Fibroblast of lung (primary cell): ENCODE data around the gene ATXN7L2. TPM values are rescaled to one million over a fixed set of nuclear protein-coding genes. Genes with fewer than 3 reads are reported as not detected.

Experiments used
- DNase-seq, 2 donors: peaks; one replicate each; pipeline versions ENCODE4 v3.0.0 to v3.0.0-alpha.2; 2010; ENCODE audit warnings: low read depth in 2 of 2
- H2AFZ ChIP-seq: 2 replicates; pipeline ENCODE4 v1.5.1; 2012; ENCODE audit warnings: low read length, control low read depth, inconsistent platforms
- H3K27ac ChIP-seq: 2 replicates; pipeline ENCODE4 v1.5.1; 2011; ENCODE audit warnings: low read length, control low read depth; ENCODE audit not compliant: insufficient read depth
- H3K27me3 ChIP-seq: 2 replicates; pipeline ENCODE4 v1.5.1; 2011; ENCODE audit warnings: mild to moderate bottlenecking, low read length; ENCODE audit not compliant: control insufficient read depth, insufficient read depth
- H3K36me3 ChIP-seq: 2 replicates; pipeline ENCODE4 v1.5.1; 2011; ENCODE audit warnings: low read length; ENCODE audit not compliant: control insufficient read depth, insufficient read depth
- H3K4me1 ChIP-seq: 2 replicates; pipeline ENCODE4 v1.5.1; 2011; ENCODE audit warnings: low read length; ENCODE audit not compliant: control insufficient read depth, insufficient read depth; ENCODE audit errors: extremely low read depth
- H3K4me2 ChIP-seq: 2 replicates; pipeline ENCODE4 v1.5.1; 2011; ENCODE audit warnings: low read length, control low read depth; ENCODE audit not compliant: insufficient read depth; ENCODE audit errors: extremely low read depth
- H3K4me3 ChIP-seq, 4 experiments: fragments of 200-600 bp in 1 of 4; sonication (generic) in 1 of 4; replicated peaks in 1 of 4; 2 replicates each; pipeline ENCODE4 v1.5.1; 2011 to 2016; ENCODE audit warnings: low read length in 4 of 4, low read depth in 3 of 4, mild to moderate bottlenecking in 3 of 4, control low read depth in 2 of 4, inconsistent platforms in 1 of 4, mixed read lengths in 1 of 4; ENCODE audit not compliant: insufficient read depth in 1 of 4; ENCODE audit errors: control extremely low read depth in 1 of 4
- H3K79me2 ChIP-seq: 2 replicates; pipeline ENCODE4 v1.5.1; 2012; ENCODE audit warnings: mild to moderate bottlenecking, low read length, inconsistent platforms; ENCODE audit not compliant: control insufficient read depth, insufficient read depth
- H3K9ac ChIP-seq: 2 replicates; pipeline ENCODE4 v1.5.1; 2011; ENCODE audit warnings: mild to moderate bottlenecking, low read length, control low read depth; ENCODE audit not compliant: insufficient read depth
- H3K9me3 ChIP-seq: 2 replicates; pipeline ENCODE4 v1.5.1; 2012; ENCODE audit warnings: low read depth, low read length; ENCODE audit not compliant: control insufficient read depth, insufficient read depth
- H4K20me1 ChIP-seq: 2 replicates; pipeline ENCODE4 v1.5.1; 2011; ENCODE audit warnings: low read length; ENCODE audit not compliant: control insufficient read depth, insufficient read depth; ENCODE audit errors: extremely low read depth
- EZH2 ChIP-seq: IDR thresholded peaks from 2 replicates; pipeline ENCODE4 v1.5.1; 2012; ENCODE audit warnings: low read length, control low read depth, mild to moderate bottlenecking; ENCODE audit errors: missing control alignments
- polyA plus RNA-seq, 2 donors: library from polyadenylated mRNA; depleted of rRNA in 1 of 2; stranded (reverse) in 1 of 2; unstranded in 1 of 2; fragments of >200 nt; gene quantifications; 2 replicates each; pipeline ENCODE4 v1.2.1, GENCODE V29; 2011 to 2012; ENCODE audit warnings: missing spikeins in 1 of 2
- total RNA-seq: library from RNA; depleted of rRNA; stranded (reverse); fragments of >200 nt; gene quantifications from 2 replicates; pipeline ENCODE4 v1.2.1, GENCODE V29; 2014
- TF ChIP-seq, protein P1 (sequence below), 2 donors: IDR thresholded peaks in 1 of 2; conservative IDR thresholded peaks in 1 of 2; 1 replicate in 1 of 2; 2 replicates in 1 of 2; pipeline ENCODE4 v1.5.1; 2011 to 2012; ENCODE audit warnings: low read length in 2 of 2, control low read depth in 1 of 2, inconsistent platforms in 1 of 2, low read depth in 1 of 2, mild to moderate bottlenecking in 1 of 2

The ATXN7L2 gene
- total and polyA plus RNA-seq, 2 donors (not counting 1 experiment from before 2014, with no cell fraction given) = 0.86 to 2.0 TPM

DNA sequence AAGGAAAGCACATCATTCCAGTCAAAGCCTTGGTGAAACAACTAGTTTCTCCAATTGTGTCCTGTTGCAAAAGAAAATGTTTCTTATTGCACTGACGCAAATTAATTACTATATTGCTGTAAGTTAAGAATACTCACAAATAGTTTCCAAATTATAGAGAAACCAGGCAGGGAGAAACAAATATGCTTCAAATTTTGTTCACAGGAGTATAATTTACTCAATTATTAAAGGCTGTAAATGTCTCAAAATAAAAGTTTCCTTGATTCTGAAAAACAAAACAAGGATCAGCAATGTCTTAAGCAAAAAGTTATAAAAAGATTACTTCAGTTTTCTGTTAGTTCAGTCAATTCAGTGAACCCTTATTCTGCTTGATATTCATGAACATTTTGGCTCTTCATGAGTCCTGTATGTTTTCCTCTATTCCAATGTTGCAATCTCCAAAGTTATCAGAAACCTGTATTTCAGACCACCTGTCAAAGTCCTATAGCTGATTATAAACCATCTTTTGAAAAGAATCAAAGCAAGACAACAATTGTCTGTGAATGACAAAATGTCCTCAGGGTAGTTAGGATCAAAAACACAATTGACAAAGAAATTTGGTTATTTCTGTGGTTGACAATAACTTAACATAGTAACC, 29.1 kb upstream of the ATXN7L2 start:
- H2AFZ ChIP-seq = no peak overlapping the region
- H3K27ac ChIP-seq = no peak overlapping the region
- H3K9ac ChIP-seq = no peak overlapping the region
- DNase-seq = peak in 1 of 2 donors; percentile 14
- no peaks in the 10 kb centered on the region for H3K4me1 ChIP-seq
- no peak for TF ChIP-seq EZH2
- TF ChIP-seq, protein P1, sequence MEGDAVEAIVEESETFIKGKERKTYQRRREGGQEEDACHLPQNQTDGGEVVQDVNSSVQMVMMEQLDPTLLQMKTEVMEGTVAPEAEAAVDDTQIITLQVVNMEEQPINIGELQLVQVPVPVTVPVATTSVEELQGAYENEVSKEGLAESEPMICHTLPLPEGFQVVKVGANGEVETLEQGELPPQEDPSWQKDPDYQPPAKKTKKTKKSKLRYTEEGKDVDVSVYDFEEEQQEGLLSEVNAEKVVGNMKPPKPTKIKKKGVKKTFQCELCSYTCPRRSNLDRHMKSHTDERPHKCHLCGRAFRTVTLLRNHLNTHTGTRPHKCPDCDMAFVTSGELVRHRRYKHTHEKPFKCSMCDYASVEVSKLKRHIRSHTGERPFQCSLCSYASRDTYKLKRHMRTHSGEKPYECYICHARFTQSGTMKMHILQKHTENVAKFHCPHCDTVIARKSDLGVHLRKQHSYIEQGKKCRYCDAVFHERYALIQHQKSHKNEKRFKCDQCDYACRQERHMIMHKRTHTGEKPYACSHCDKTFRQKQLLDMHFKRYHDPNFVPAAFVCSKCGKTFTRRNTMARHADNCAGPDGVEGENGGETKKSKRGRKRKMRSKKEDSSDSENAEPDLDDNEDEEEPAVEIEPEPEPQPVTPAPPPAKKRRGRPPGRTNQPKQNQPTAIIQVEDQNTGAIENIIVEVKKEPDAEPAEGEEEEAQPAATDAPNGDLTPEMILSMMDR (conservative IDR thresholded peaks at IDR 0.05 in 1 of 2, IDR thresholded peaks at IDR 0.05 in 1 of 2; ENCODE audit: low read depth in 1 of 2, low read length in 2 of 2) = no peak
- no peaks in the 10 kb centered on the region for H3K79me2 ChIP-seq
- H4K20me1 ChIP-seq = no peaks in the 10 kb centered on the region
- no peak overlapping the region for H3K4me3 ChIP-seq
- no peak overlapping the region for H3K4me2 ChIP-seq
- H3K36me3 ChIP-seq = no peaks in the 10 kb centered on the region
- H3K9me3 ChIP-seq = no peaks in the 10 kb centered on the region
- no peaks in the 10 kb centered on the region for H3K27me3 ChIP-seq

DNA sequence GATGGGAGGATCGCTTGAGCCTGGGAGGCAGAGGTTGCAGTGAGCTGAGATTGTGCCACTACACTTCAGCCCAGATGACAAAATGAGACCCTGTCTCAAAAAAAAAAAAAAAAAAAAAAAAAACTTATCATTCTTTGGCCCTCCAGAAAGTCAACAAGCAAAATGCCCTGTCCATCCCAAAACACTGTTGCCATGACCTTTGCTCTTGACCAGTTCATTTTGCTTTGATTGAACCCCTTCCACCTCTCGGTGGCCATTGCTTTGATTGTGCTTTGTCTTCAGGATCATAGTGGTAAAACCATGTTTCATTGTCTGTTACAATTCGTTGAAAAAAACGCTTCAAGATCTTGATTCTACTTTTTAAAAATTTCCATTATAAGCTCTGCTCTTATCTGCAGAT, 25.9 kb upstream of the ATXN7L2 start:
- Histone ChIP-seq H3K4me2 (no peak overlapping the region), H3K36me3 (no peaks in the 10 kb centered on the region), H3K4me1 (no peaks in the 10 kb centered on the region), H3K9me3 (no peaks in the 10 kb centered on the region), H3K79me2 (no peaks in the 10 kb centered on the region), H3K4me3 (no peak overlapping the region), H2AFZ (no peak overlapping the region), H3K27ac (no peak overlapping the region), H3K9ac (no peak overlapping the region), H3K27me3 (peaks cover 3% of the 10 kb centered on the region), H4K20me1 (no peaks in the 10 kb centered on the region)
- TF ChIP-seq EZH2 = no peak
- TF ChIP-seq, protein P1 (conservative IDR thresholded peaks at IDR 0.05 in 1 of 2, IDR thresholded peaks at IDR 0.05 in 1 of 2; ENCODE audit: low read depth in 1 of 2, low read length in 2 of 2) = no peak
- DNase-seq = no peak

GRCh38 chr1:109466125-109466451, 17.6 kb upstream of the ATXN7L2 start:
- no peak overlapping the region for H3K27ac ChIP-seq
- no peak for TF ChIP-seq EZH2
- TF ChIP-seq, protein P1 (conservative IDR thresholded peaks at IDR 0.05 in 1 of 2, IDR thresholded peaks at IDR 0.05 in 1 of 2; ENCODE audit: low read depth in 1 of 2, low read length in 2 of 2) = no peak
- H3K27me3 ChIP-seq = peaks cover 24% of the 10 kb centered on the region
- peak overlapping the region; percentile 55 for H3K9ac ChIP-seq
- peak overlapping the region; percentile 62 for H3K4me2 ChIP-seq
- no peak for DNase-seq
- no peaks in the 10 kb centered on the region for H3K4me1 ChIP-seq
- peak overlapping the region; percentile 74 for H2AFZ ChIP-seq
- no peaks in the 10 kb centered on the region for H4K20me1 ChIP-seq
- H3K36me3 ChIP-seq = no peaks in the 10 kb centered on the region
- H3K4me3 ChIP-seq = peak overlapping the region; percentile 49 to 67 (median 58)
- H3K9me3 ChIP-seq = no peaks in the 10 kb centered on the region
- H3K79me2 ChIP-seq = no peaks in the 10 kb centered on the region
